GM12873 (cell line): Measurements from ENCODE around the gene NKAIN2.

ENCODE experiments used
- CTCF ChIP-seq: IDR thresholded peaks from 2 replicates; pipeline ENCODE4 v1.5.1; 2012; ENCODE audit warnings: low read depth, mild to moderate bottlenecking, moderate library complexity, low read length, control low read depth; ENCODE audit not compliant: insufficient read depth; ENCODE audit errors: missing control alignments

NKAIN2 gene

GRCh38 chr6:124234801-124235200 lies 431.1 kb downstream of the NKAIN2 start:
- no peak for TF ChIP-seq CTCF

- no peak for TF ChIP-seq CTCF
Observed at GRCh38 chr6:124237911-124238310, 434.2 kb downstream of the NKAIN2 start.

- no peak for TF ChIP-seq CTCF
Observed at GRCh38 chr6:124254941-124255685, 451.4 kb downstream of the NKAIN2 start.

GRCh38 chr6:124260337-124260736 lies 456.7 kb downstream of the NKAIN2 start:
- no peak for TF ChIP-seq CTCF

GRCh38 chr6:124269733-124270132 lies 466.1 kb downstream of the NKAIN2 start:
- TF ChIP-seq CTCF, result no peak

- TF ChIP-seq CTCF, result no peak
Observed at GRCh38 chr6:124273701-124274100, 470.0 kb downstream of the NKAIN2 start.

- no peak for TF ChIP-seq CTCF
Observed at GRCh38 chr6:124282541-124282940, 478.9 kb downstream of the NKAIN2 start.

GRCh38 chr6:124283486-124283885 lies 479.8 kb downstream of the NKAIN2 start:
- no peak for TF ChIP-seq CTCF
